GM12801 (cell line): Measurements from ENCODE around the gene SWSAP1.

ENCODE experiments used
- CTCF ChIP-seq: IDR thresholded peaks from one replicate; pipeline ENCODE4 v1.5.1; 2011; ENCODE audit warnings: control low read depth; ENCODE audit not compliant: insufficient read length; ENCODE audit errors: extremely low read depth

Gene SWSAP1

GRCh38 chr19:11370744-11371143 lies 3.7 kb upstream of the SWSAP1 start:
- TF ChIP-seq CTCF, result no peak

DNA sequence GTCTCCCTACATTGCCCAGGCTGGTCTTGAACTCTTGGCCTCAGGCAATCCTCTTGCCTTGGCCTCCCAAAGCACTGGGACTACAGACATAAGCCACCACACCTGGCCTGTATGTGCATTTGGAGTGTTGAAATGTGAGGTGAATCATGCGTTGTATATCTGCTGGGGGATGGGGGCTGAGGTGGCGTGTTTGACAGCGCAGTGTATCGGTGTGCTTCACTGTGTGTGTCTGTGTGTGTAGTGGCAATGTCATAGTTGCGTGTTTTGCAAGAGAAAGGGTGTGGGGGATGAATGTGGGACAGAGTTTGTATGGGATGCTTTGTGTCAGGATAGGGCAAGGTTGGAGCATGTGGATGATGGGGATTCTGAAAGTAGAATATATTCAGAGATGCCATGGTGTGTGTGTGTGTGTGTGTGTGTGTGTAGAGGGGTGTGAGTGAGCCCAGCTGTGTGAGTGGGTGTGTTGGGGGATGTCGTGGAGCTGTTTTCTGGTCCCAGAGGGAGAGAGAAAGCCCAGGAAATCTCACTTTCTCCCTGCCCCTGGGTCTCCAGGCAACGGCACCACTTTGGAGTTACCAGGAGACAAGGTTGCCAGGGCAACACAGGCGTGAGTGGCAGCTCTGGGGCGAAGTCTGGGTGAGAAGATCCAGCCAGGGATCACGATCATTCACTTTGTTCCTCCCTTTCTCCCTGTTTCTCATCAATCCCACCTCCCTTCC lies 1.1 kb upstream of the SWSAP1 start:
- no peak for TF ChIP-seq CTCF

GRCh38 chr19:11373885-11374432 lies 507 bp upstream of the SWSAP1 start:
- no peak for TF ChIP-seq CTCF

DNA sequence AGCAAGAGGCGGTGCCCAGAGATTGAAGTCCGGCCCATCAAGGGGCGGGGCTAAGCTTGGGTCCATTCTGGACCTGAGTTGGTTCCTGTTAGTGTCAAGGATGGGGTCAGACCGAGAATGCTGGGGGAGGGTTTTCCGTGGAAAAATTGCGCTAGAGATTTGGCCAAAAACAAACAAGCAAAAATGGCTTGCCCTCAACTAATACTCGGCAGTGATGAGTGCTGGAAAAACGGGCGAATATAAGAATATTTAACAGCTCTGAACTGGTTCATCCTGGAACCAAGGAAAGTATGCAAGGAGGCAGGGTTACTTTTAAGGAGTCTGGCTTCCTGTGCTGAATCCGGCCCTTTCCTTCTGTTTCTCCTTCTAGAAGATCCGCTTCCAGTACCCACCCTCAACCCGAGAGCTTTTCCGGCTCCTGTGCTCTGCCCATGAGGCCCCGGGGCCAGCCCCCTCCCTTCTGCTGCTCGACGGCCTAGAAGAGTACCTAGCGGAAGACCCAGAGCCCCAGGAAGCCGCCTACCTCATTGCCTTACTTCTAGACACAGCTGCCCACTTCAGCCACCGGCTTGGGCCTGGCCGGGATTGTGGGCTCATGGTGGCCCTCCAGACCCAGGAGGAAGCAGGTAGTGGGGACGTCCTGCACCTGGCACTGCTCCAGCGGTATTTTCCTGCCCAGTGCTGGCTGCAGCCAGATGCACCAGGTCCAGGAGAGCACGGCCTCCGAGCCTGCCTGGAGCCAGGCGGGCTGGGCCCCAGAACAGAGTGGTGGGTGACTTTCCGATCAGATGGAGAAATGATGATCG lies 880 bp downstream of the SWSAP1 start:
- TF ChIP-seq CTCF, result no peak

DNA sequence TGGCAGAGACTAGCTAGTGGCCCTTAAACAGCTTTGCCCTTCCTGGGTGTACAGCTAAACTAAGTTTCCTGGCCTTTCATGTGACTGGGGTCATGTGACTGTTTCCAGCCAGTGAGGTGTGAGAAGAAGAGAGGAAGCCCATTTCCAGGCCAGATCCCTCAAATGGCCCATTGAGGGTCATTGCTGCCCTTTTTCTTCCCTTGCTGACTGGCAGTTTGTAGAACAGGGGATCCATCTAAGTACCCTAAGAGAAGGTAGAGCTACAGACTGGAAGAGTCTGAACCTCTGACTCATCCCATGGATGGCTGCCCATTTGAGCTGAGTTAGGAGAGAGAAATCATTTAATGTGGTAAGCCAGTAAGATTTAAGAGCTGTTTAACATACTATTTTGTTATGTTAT lies 2.8 kb downstream of the SWSAP1 start:
- no peak for TF ChIP-seq CTCF

- no peak for TF ChIP-seq CTCF
Observed at GRCh38 chr19:11377756-11378155, 3.3 kb downstream of the SWSAP1 start.

- no peak for TF ChIP-seq CTCF
Observed at GRCh38 chr19:11378319-11379189, 4.1 kb downstream of the SWSAP1 start.
